ENCODE measurements around the gene TMPRSS9. TPM values are rescaled to one million over a fixed set of nuclear protein-coding genes. Genes with fewer than 3 reads are reported as not detected.

Gene TMPRSS9
- total and polyA plus RNA-seq, 2 of the 13 experiments (the other 11 are each of a cell fraction or from before 2014, with no cell fraction given), result 2.5 to 5.2 TPM

DNA sequence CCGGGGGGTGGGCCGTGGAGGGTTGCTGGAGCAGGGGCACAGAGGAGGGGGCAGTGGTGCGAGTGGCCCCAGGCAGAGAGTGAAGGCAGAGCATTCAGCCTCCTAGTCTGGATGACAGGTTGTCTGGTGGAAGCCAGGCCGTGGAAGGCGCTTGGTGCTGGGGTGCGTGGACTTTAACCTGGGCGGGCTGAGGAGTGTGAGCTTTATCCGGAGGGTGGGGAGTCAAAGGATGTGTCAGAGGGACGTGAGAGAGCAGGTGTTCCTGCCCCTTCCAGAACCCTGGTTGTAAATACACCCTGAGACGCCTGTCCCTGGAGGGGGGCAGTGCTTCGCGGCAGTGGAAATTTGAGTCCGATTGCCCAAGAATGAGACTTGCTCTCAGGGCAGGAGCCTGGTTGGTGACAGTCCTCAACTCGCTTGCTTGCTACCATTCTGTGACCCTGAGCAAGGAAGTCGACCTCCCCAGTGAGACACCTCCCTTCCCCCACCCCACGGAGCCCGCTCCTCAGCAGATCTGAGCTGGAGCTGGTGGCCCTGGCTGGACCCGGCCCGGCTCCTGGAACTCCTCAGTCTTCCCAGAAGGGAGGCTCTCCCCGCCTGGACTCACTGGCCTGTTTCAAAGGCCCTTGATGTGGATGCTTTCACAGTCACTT is 29.3 kb upstream of the TMPRSS9 start (continued):
- TF ChIP-seq YEATS4 (CRISPR knock-in tag; IDR thresholded peaks at IDR 0.05; ENCODE audit: borderline replicate concordance) (peak; percentile 40), TCF12 (IDR thresholded peaks at IDR 0.05) (no peak), TCF12 (CRISPR knock-in tag; IDR thresholded peaks at IDR 0.05) (no peak; the same call in 1 of the 2 replicates), CEBPG (CRISPR knock-in tag; IDR thresholded peaks at IDR 0.05) (peak; percentile 81), KLF12 (CRISPR knock-in tag; IDR thresholded peaks at IDR 0.05; ENCODE audit: borderline replicate concordance) (0 out of 2 replicates have a peak, but pooled peaks have one; percentile 15), RXRA (CRISPR knock-in tag; IDR thresholded peaks at IDR 0.05) (peak; percentile 56; the same call in 1 of the 2 replicates), SOX5 (CRISPR knock-in tag; IDR thresholded peaks at IDR 0.05; ENCODE audit: borderline replicate concordance) (peak; percentile 33; the same call in 1 of the 2 replicates), MAZ (IDR thresholded peaks at IDR 0.05; ENCODE audit: borderline replicate concordance, low read depth, low read length) (peak; percentile 47; the same call in 1 of the 2 replicates), MAZ (CRISPR knock-in tag; IDR thresholded peaks at IDR 0.05; ENCODE audit: low read depth) (no peak), KMT2A (CRISPR knock-in tag; IDR thresholded peaks at IDR 0.05) (0 out of 2 replicates have a peak, but pooled peaks have one; percentile 66), ZNF460 (CRISPR knock-in tag; IDR thresholded peaks at IDR 0.05; ENCODE audit: borderline replicate concordance) (no peak), NCOR1 (IDR thresholded peaks at IDR 0.05; ENCODE audit: borderline replicate concordance, low read length) (0 out of 2 replicates have a peak, but pooled peaks have one; percentile 11), SKI (IDR thresholded peaks at IDR 0.05; ENCODE audit: partially characterized antibody) (peak; percentile 19), ZNF121 (CRISPR knock-in tag; IDR thresholded peaks at IDR 0.05) (peak; percentile 15; the same call in 1 of the 2 replicates), LCORL (IDR thresholded peaks at IDR 0.05) (no peak), LCORL (CRISPR knock-in tag; IDR thresholded peaks at IDR 0.05) (peak; percentile 84), ZNF383 (CRISPR knock-in tag; IDR thresholded peaks at IDR 0.05; ENCODE audit: borderline replicate concordance) (no peak), SETDB1 (CRISPR knock-in tag; IDR thresholded peaks at IDR 0.05; ENCODE audit: borderline replicate concordance) (no peak), TBP (CRISPR knock-in tag; IDR thresholded peaks at IDR 0.05) (no peak)
- TF ChIP-seq, protein P1, sequence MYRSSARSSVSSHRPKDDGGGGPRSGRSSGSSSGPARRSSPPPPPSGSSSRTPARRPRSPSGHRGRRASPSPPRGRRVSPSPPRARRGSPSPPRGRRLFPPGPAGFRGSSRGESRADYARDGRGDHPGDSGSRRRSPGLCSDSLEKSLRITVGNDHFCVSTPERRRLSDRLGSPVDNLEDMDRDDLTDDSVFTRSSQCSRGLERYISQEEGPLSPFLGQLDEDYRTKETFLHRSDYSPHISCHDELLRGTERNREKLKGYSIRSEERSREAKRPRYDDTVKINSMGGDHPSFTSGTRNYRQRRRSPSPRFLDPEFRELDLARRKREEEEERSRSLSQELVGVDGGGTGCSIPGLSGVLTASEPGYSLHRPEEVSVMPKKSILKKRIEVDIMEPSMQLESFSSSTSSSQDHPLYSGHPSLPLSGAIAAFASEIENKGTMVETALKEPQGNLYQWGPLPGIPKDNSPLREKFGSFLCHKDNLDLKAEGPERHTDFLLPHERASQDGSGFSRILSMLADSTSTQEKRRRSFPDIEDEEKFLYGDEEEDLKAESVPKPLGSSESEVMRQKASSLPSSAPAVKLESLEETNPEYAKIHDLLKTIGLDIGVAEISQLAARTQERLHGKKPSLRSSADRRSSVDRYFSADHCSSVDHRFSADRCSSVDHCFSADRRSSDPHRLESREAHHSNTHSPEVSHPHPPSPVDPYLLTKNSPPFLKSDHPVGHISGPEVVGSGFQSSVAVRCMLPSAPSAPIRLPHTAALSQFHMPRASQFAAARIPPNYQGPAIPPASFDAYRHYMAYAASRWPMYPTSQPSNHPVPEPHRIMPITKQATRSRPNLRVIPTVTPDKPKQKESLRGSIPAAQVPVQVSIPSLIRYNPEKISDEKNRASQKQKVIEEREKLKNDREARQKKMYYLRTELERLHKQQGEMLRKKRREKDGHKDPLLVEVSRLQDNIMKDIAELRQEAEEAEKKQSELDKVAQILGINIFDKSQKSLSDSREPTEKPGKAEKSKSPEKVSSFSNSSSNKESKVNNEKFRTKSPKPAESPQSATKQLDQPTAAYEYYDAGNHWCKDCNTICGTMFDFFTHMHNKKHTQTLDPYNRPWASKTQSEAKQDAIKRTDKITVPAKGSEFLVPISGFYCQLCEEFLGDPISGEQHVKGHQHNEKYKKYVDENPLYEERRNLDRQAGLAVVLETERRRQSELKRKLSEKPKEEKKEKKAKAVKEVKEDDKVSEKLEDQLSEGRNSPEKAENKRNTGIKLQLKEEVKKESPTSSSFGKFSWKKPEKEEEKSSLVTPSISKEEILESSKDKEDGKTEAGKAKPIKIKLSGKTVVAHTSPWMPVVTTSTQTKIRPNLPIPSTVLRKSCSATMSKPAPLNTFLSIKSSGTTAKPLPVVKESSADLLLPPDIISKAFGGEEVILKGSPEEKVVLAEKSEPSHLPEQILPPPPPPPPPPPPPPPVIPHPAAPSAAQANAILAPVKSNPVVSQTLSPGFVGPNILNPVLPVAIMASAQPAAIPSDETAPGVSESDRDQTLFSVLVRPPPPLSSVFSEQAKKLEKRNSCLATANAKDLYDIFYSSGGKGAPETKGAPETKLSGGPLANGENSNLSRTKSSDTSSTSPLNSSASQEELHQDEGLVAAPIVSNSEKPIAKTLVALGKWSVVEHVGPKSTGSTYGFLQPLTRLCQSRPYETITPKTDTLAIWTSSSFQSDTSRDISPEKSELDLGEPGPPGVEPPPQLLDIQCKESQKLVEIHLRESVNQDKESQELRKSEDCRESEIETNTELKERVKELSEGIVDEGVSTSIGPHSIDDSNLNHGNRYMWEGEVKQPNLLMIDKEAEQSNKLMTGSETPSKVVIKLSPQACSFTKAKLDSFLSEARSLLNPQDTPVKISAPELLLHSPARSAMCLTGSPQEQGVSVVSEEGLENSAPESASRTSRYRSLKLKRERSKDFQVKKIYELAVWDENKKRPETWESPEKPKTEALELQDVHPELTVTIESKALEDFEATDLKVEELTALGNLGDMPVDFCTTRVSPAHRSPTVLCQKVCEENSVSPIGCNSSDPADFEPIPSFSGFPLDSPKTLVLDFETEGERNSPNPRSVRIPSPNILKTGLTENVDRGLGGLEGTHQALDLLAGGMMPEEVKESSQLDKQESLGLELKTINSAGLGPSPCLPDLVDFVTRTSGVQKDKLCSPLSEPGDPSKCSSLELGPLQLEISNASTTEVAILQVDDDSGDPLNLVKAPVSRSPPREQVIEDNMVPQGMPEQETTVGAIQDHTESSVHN (CRISPR knock-in tag; IDR thresholded peaks at IDR 0.05), result no peak
- TF ChIP-seq, protein P2, sequence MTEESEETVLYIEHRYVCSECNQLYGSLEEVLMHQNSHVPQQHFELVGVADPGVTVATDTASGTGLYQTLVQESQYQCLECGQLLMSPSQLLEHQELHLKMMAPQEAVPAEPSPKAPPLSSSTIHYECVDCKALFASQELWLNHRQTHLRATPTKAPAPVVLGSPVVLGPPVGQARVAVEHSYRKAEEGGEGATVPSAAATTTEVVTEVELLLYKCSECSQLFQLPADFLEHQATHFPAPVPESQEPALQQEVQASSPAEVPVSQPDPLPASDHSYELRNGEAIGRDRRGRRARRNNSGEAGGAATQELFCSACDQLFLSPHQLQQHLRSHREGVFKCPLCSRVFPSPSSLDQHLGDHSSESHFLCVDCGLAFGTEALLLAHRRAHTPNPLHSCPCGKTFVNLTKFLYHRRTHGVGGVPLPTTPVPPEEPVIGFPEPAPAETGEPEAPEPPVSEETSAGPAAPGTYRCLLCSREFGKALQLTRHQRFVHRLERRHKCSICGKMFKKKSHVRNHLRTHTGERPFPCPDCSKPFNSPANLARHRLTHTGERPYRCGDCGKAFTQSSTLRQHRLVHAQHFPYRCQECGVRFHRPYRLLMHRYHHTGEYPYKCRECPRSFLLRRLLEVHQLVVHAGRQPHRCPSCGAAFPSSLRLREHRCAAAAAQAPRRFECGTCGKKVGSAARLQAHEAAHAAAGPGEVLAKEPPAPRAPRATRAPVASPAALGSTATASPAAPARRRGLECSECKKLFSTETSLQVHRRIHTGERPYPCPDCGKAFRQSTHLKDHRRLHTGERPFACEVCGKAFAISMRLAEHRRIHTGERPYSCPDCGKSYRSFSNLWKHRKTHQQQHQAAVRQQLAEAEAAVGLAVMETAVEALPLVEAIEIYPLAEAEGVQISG (CRISPR knock-in tag; IDR thresholded peaks at IDR 0.05), result peak; percentile 60
